Embryonic facial prominence (tissue), 1 donor: Measurements from ENCODE around the gene ATP13A5.

Experiments used
- DNase-seq: peaks from one replicate; pipeline ENCODE4 v3.0.0-alpha.2; 2016; ENCODE audit errors: extremely low spot score

The ATP13A5 gene

GRCh38 chr3:193269343-193270028 is 109.1 kb downstream of the ATP13A5 start:
- no peak for DNase-seq

- DNase-seq: no peak
Observed at GRCh38 chr3:193262707-193263106, 115.8 kb downstream of the ATP13A5 start.

GRCh38 chr3:193261970-193262369 is 116.6 kb downstream of the ATP13A5 start:
- DNase-seq: no peak

DNA sequence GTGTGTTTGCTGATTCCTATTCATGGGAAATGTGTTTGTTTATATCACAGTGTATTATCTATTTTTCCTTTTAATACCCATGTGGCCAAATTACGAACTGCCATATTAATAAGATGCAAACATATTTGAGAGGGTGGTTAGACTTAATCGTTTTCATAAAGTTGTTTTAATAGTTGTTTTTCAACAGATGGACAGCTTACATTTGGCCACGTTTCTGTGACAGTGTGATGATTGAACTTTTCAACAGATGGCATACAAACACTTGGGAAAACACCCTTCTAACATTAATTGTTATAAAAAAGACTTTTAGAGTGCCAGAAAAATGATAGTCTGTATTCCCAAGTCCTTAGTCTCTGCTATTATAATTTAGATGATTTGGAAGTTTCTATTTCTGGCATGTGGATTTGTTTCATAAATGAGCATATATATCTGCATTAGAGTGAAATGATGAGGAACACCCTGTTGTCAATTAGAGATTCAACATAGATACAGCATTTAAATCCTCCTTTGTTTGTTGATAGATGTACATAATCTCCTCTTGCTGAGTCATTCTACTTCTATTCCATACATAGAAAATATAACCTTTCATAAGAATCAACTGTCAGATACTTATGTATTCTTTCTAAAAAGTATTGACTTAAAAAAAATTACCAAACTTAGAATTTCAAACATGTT is 124.4 kb downstream of the ATP13A5 start:
- DNase-seq: no peak

- no peak for DNase-seq
Observed at GRCh38 chr3:193250492-193250891, 128.1 kb downstream of the ATP13A5 start.

DNA sequence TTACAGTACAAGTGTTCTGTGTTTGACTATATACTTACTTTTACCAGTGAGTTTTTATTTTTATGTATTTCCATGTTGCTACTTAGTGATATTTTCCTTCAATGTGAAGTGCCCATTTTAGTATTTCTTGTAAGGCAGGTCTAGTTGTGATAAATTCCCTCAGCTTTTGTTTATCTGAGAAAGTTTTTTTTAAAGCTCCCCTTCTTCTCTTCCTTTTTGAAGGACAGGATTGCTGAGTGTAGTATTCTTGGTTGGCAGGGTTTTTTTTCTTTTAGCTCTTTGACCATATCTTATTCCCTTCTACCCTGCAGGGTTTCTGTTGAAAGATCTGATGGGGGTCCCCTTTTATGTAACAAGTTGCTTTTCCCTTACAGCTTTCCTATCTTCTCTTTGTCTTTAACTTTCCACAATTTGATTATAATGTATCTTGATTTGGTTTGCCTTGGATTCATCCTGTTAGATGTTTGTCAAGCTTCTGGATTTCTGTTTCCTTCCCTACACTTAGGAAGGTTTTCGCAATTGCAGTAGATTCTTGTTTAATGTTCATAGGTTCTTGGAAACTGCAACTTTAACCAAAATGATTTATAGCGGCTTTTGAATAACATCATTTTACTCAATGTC is 129.6 kb downstream of the ATP13A5 start:
- no peak for DNase-seq

DNA sequence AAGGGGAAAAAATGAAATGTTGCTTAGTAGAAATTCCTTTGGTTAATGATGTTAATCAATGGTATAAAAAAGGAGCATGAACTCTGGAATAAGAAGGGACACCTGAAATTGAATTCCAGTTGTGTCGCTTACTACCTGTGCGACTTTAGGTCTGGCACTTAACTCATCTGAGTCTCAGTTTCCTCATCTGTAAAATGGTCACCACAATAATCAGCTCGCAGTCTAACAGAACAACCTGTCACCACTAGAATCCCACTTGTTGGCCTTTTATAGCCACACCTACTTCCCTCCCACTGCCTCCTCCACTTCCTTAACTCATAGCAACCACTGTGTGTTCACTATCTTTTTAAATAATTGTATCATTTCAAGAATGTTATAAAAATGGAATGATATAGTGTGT is 135.0 kb downstream of the ATP13A5 start:
- no peak for DNase-seq

GRCh38 chr3:193241716-193242115 is 136.8 kb downstream of the ATP13A5 start:
- DNase-seq: no peak

- peak; percentile 72 for DNase-seq
Observed at GRCh38 chr3:193240850-193241706, 137.5 kb downstream of the ATP13A5 start, which contains the start of gene PLAAT1. Gene PLAAT1 (plus strand): TSS chr3:193241222. CDS start chr3:193255651, 14,429 bp downstream.

DNA sequence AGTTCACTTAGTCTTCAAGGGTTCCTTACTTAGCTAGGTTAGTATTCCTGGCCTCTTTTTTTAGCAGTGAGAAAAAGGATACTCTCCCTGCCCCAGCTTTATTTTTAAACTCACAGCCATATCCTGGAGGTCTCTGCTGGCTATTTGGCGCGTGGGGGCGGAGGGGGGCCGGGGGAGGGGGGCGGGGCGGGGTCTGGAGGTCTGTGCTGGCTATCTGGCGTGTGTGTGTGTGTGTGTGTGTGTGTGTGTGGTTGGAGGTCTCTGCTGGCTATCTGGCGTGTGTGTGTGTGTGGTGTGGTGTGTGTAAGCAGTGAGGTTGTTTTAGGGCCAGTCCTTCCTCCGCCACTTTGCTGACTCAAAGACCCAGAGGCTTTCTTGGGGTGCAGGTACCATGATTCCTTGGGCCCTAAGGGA is 138.1 kb downstream of the ATP13A5 start:
- no peak for DNase-seq

- no peak for DNase-seq
Observed at GRCh38 chr3:193237030-193237429, 141.5 kb downstream of the ATP13A5 start.

GRCh38 chr3:193236599-193236998 is 142.0 kb downstream of the ATP13A5 start:
- no peak for DNase-seq

DNA sequence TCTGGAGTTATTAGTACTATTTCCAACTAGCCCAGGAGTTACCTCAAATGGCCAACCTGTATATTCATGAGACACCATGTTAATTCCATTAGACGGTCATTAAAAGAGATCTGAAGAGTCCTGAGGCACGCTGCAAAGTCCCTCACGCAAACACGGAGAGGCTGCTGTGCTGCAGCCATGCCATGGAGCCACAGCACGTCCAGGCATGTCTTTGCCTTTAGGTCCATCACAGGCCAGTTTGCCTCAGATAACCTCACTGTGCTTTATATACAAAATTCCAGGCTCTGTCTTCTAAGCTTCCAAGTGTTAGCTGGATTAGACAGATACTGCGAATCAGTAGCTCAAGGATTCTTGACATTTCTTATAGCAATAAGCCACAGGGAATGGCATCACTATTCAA is 147.4 kb downstream of the ATP13A5 start:
- no peak for DNase-seq

GRCh38 chr3:193230610-193231009 is 147.9 kb downstream of the ATP13A5 start:
- no peak for DNase-seq

DNA sequence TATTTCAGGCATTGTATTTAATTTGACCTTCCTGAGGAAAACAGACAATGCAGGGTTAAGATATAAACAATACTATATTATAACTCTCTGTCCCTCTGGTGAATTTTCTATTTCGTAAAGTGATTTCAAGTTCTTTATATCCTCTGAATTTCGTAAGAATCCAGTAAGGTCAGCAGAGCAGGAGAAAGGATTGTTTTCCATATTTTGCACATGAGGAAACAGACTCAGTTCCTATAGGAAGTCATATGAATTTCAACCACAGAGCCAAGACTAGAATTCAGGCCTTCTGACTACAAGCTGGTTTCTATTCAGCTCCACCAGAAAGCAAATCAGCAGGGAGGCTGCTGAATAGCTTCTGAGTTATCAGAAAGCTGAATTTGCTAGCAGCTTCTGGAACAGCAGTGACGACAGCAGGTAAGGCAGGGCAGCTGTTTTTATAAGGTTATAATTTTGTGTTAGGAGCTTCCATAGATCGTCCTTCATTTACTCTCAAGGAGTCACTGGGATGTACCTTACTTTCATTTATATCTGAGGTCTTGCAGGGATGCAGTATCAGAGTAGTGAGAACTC is 148.6 kb downstream of the ATP13A5 start:
- no peak for DNase-seq

- no peak for DNase-seq
Observed at GRCh38 chr3:193228206-193228605, 150.3 kb downstream of the ATP13A5 start.

- no peak for DNase-seq
Observed at GRCh38 chr3:193225302-193226125, 153.0 kb downstream of the ATP13A5 start.
